Measurements from ENCODE around the gene C2CD3.

The C2CD3 gene

DNA sequence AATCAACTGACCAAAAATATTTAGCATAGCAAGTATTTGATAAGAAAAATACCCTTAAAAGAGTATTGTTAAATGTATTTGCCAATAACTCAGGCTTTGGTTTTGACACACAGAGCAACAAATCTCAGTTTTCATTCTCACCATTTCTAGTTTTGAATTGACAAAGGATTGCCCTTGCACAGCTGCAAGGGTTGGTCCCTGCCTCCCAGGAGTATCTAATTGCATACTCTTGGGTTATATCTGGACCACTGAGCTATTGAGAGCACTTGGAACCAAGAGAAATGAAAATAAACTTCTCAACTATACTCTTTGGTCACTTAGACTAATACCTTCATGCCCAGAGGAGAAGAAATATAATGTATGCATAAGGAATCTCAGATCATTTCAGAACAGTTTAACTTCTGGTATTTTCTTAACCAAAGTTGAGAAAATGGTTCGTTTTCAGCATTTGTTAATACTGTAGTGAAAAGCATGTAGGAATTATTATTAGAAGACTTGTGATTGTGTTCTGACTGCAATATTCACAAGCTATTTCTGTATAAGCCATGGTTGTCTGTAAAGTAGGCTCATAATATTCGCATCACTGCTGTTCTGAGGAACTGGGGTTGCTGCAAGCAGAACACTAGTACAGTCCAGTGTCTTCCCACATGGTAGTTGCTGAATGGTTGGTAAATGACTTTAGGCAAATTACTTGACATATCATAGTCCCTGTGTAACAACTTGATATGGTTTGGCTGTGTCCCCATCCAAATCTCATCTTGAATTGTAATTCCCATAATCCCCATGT lies 7.9 kb downstream of the C2CD3 start:
- H3K4me3 ChIP-seq, result no peak overlapping the region
- TF ChIP-seq, protein P1, sequence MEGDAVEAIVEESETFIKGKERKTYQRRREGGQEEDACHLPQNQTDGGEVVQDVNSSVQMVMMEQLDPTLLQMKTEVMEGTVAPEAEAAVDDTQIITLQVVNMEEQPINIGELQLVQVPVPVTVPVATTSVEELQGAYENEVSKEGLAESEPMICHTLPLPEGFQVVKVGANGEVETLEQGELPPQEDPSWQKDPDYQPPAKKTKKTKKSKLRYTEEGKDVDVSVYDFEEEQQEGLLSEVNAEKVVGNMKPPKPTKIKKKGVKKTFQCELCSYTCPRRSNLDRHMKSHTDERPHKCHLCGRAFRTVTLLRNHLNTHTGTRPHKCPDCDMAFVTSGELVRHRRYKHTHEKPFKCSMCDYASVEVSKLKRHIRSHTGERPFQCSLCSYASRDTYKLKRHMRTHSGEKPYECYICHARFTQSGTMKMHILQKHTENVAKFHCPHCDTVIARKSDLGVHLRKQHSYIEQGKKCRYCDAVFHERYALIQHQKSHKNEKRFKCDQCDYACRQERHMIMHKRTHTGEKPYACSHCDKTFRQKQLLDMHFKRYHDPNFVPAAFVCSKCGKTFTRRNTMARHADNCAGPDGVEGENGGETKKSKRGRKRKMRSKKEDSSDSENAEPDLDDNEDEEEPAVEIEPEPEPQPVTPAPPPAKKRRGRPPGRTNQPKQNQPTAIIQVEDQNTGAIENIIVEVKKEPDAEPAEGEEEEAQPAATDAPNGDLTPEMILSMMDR (IDR thresholded peaks at IDR 0.05), result no peak
- no peak for DNase-seq (ENCODE audit: low spot score)

DNA sequence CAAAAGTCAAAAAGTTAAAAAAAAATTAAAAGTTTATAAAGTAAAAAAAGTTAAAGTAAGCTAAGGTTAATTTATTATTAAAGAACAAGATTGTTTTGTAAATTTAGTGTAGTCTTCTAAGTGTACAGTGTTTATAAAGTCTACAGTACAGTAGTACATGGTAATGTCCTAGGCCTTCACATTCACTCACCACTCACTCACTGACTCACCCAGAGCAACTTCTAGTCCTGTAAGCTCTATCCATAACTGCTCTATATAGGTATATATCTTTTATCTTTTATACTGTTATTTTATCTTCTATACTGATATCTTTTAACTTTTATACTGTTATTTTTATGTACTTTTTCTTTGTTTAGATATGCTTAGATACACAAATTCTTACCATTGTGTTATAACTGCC lies 11.2 kb downstream of the C2CD3 start:
- no peak overlapping the region for H3K27ac ChIP-seq
- TF ChIP-seq, protein P1 (IDR thresholded peaks at IDR 0.05), result no peak
- no peak for DNase-seq (ENCODE audit: low spot score)
- H3K4me3 ChIP-seq, result no peak overlapping the region

More for the DNA sequence above, 7.9 kb downstream of the C2CD3 start:
- no peak overlapping the region for H3K27ac ChIP-seq

DNA sequence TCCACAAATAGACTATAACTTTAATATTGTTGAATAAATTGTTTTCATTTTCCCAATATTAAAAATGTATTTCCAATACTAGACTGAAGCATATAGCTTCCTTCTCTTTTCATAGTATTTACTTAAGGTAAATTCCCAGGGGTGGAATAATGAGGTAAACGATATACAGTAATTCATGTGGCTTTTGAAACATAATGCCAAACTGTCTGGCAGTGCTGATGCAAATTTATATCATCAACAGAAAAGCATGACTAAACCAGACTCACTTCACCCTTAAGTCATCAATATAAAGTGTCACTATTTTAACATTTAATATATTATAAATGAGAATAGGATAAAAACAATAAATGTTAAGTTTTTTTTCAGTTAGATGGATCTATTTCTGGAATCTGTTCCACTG lies 13.6 kb downstream of the C2CD3 start:
- DNase-seq (ENCODE audit: low spot score), result no peak
- no peak overlapping the region for H3K4me3 ChIP-seq
- TF ChIP-seq, protein P1 (IDR thresholded peaks at IDR 0.05), result no peak
- H3K27ac ChIP-seq, result no peak overlapping the region

DNA sequence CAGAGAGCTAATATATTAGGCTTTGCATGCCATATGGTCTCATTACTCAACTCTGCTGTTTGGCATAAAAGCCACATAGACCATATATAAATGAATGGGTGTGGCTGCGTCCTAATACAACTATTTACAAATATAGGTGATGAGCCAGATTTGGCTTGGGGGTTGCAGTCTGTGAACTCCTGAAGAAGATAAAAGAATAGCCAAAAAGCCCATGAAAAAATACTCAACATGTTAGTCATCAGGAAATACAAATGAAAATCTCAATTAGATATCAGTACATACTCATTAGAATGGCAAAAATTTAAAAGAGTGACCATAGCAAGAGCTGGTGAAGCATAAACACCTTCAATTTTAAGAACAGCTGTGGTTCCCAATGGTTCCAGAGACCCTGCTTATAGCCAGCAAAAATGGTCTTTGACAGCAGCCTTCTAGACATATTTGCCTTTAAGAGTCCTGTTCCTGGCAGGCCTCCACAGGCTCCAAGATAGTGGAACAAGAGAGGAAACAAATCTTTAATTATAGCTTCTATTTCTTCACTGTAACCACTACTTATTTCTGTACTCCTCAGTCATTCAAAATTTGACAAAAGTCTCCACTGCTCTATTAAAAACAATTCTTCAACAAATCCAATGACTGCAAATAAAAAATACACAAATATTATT lies 16.1 kb downstream of the C2CD3 start:
- Histone ChIP-seq H3K4me3 (no peak overlapping the region), H3K27ac (no peak overlapping the region)
- DNase-seq (ENCODE audit: low spot score), result no peak
- TF ChIP-seq, protein P1 (IDR thresholded peaks at IDR 0.05), result no peak

DNA sequence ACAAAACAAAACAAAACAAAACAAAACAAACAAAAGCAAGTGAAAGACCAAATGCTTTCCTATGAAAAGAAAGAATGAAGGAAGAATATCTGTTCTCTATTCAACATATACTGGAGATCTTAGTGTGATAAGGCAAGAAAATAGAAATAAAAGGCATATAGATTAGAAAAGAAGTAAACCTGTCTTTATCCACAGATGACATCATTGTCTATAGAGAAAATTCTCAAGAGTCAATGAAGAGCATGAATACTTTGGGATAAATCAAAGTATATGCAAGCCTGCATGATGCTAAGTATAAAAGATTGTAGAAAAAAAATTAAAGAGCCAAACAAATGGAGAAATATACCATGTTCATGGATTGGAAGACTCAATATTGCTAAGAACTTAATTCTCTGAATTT lies 17.6 kb downstream of the C2CD3 start:
- no peak overlapping the region for H3K4me3 ChIP-seq
- DNase-seq (ENCODE audit: low spot score), result no peak
- H3K27ac ChIP-seq, result no peak overlapping the region
- TF ChIP-seq, protein P1 (IDR thresholded peaks at IDR 0.05), result no peak

DNA sequence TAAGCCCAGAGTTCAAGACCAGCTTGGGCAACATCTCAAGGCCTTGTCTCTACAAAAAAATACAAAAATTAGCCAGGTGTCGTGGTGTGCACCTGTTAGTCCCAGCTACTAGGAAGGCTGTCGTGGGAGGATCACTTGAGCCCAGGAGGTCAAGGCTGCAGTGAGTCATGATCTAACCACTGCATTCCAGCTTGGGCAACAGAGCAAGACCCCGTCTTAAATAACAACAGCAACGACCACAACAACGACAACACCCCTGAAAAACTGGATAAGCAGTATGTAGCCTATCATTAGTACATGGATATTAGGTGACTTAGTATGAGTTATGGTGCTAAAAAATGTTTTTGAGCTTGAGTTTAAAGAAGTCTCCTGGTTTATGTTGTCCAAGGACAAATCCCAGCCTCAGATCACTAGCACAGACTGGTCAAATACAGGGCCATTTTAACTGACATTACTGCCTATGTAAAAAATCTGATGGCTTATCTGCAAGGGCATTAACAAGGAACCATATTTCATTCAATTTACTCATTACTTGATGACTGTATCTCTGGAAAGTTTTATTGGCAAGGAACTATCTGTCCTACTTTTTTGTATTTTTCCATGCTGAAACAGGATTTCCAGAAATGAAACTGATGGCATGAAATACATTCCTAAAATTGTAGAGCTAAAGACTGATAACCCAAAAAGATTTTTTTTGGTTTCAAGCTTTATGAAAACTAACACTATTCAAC lies 23.4 kb downstream of the C2CD3 start:
- TF ChIP-seq, protein P1 (IDR thresholded peaks at IDR 0.05), result no peak
- no peak for DNase-seq (ENCODE audit: low spot score)
- Histone ChIP-seq H3K4me3 (no peak overlapping the region), H3K27ac (no peak overlapping the region)
